ENCODE results near the gene APOF.

DNA sequence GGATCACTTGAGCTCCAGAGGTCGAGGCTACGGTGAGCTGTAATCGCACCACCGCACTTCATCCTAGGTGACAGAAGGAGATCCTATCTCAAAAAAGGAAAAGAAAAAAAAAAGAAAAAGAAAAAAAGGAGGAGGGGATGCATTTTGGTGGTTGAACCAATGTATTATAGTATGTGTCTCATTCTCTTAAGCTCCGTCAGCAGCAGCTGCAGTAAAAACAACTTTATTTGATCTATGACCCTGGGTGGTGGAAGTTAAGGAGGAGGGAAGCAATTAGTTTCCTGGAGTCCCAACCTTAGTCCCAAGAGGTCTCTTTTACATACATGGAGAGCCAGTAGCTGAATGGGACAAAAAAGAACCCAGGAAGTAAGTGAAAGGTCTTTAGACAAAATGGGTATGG is 26.8 kb upstream of the APOF start:
- TF ChIP-seq, protein P1, sequence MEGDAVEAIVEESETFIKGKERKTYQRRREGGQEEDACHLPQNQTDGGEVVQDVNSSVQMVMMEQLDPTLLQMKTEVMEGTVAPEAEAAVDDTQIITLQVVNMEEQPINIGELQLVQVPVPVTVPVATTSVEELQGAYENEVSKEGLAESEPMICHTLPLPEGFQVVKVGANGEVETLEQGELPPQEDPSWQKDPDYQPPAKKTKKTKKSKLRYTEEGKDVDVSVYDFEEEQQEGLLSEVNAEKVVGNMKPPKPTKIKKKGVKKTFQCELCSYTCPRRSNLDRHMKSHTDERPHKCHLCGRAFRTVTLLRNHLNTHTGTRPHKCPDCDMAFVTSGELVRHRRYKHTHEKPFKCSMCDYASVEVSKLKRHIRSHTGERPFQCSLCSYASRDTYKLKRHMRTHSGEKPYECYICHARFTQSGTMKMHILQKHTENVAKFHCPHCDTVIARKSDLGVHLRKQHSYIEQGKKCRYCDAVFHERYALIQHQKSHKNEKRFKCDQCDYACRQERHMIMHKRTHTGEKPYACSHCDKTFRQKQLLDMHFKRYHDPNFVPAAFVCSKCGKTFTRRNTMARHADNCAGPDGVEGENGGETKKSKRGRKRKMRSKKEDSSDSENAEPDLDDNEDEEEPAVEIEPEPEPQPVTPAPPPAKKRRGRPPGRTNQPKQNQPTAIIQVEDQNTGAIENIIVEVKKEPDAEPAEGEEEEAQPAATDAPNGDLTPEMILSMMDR (IDR thresholded peaks at IDR 0.05 in 2 of 3, conservative IDR thresholded peaks at IDR 0.05 in 1 of 3; ENCODE audit: borderline replicate concordance in 1 of 3, insufficient read depth in 1 of 3, low read depth in 2 of 3, low read length in 2 of 3): no peak
- no peak for TF ChIP-seq EZH2phosphoT487 (IDR thresholded peaks at IDR 0.05; ENCODE audit: borderline replicate concordance)
- TF ChIP-seq FOSL1 (IDR thresholded peaks at IDR 0.05; ENCODE audit: low read depth): no peak
- no peak for TF ChIP-seq ZBTB33 (IDR thresholded peaks at IDR 0.05; ENCODE audit: extremely low read depth, insufficient replicate concordance, low read length)
- no peak for TF ChIP-seq REST (IDR thresholded peaks at IDR 0.05; ENCODE audit: low read depth)
- no peak for TF ChIP-seq EZH2 (IDR thresholded peaks at IDR 0.05)
- no peak for TF ChIP-seq YY1 (IDR thresholded peaks at IDR 0.05; ENCODE audit: extremely low read depth, insufficient replicate concordance, low read depth, low read length)
- no peak for TF ChIP-seq POLR2A (IDR thresholded peaks at IDR 0.05; ENCODE audit: borderline replicate concordance, extremely low read depth, insufficient read depth, insufficient read length)
- TF ChIP-seq JUND (IDR thresholded peaks at IDR 0.05): no peak
- no peak for TF ChIP-seq SIN3A (IDR thresholded peaks at IDR 0.05; ENCODE audit: low read depth)
- no peak for TF ChIP-seq CEBPB (IDR thresholded peaks at IDR 0.05; ENCODE audit: low read depth)
